ENCODE measurements around the gene CDH23.

The CDH23 gene

GRCh38 chr10:71863203-71863602 lies 466.5 kb downstream of the CDH23 start:
- peak in 1 of 42 donors; percentile 6 for DNase-seq
- intact Hi-C loops (cut with DNase I), result no loop called here

- intact Hi-C loops (cut with DNase I), result no loop called here
- DNase-seq, result peak in 1 of 42 donors; percentile 17
Observed at GRCh38 chr10:71864911-71865361, 468.2 kb downstream of the CDH23 start.
